HG03442 (cell line): ENCODE results near the gene PTPRN2.

ENCODE experiments used
- ATAC-seq: cut with Tn5 transposase; IDR thresholded peaks from one replicate; pipeline ENCODE4 v1.9.1; 2021; ENCODE audit warnings: mild to moderate bottlenecking, moderate library complexity; ENCODE audit not compliant: unreplicated experiment

PTPRN2 gene

GRCh38 chr7:157890921-157891401 lies 696.7 kb downstream of the PTPRN2 start:
- no peak for ATAC-seq

GRCh38 chr7:157889480-157889879 lies 698.1 kb downstream of the PTPRN2 start:
- no peak for ATAC-seq

GRCh38 chr7:157888579-157888978 lies 699.0 kb downstream of the PTPRN2 start:
- ATAC-seq: no peak

GRCh38 chr7:157887400-157887799 lies 700.2 kb downstream of the PTPRN2 start:
- no peak for ATAC-seq

GRCh38 chr7:157886711-157887110 lies 700.9 kb downstream of the PTPRN2 start:
- no peak for ATAC-seq

GRCh38 chr7:157886266-157886665 lies 701.4 kb downstream of the PTPRN2 start:
- ATAC-seq: no peak

- ATAC-seq: no peak
Measured at GRCh38 chr7:157885140-157885539, 702.5 kb downstream of the PTPRN2 start.

- ATAC-seq: no peak
Measured at GRCh38 chr7:157884461-157885062, 703.1 kb downstream of the PTPRN2 start.

GRCh38 chr7:157881048-157881771 lies 706.4 kb downstream of the PTPRN2 start:
- no peak for ATAC-seq

- ATAC-seq: no peak
Measured at GRCh38 chr7:157879391-157879790, 708.2 kb downstream of the PTPRN2 start.

- ATAC-seq: no peak
Measured at GRCh38 chr7:157877298-157878090, 710.1 kb downstream of the PTPRN2 start.

GRCh38 chr7:157876469-157877285 lies 710.9 kb downstream of the PTPRN2 start:
- no peak for ATAC-seq

GRCh38 chr7:157875230-157876179 lies 712.1 kb downstream of the PTPRN2 start:
- ATAC-seq: no peak

- ATAC-seq: no peak
Measured at GRCh38 chr7:157874870-157875229, 712.8 kb downstream of the PTPRN2 start.

GRCh38 chr7:157874208-157874816 lies 713.3 kb downstream of the PTPRN2 start:
- ATAC-seq: no peak

- no peak for ATAC-seq
Measured at GRCh38 chr7:157873664-157874063, 714.0 kb downstream of the PTPRN2 start.

GRCh38 chr7:157873181-157873580 lies 714.4 kb downstream of the PTPRN2 start:
- ATAC-seq: no peak

GRCh38 chr7:157872447-157872846 lies 715.2 kb downstream of the PTPRN2 start:
- ATAC-seq: no peak

- no peak for ATAC-seq
Measured at GRCh38 chr7:157871681-157872080, 715.9 kb downstream of the PTPRN2 start.
